ENCODE measurements around the gene INTS14.
"Not testable (repeated sequence)": the region's sequence is repeated elsewhere in the genome, so short reads cannot be mapped to it uniquely, and the experiment has no call there.

INTS14 gene

DNA sequence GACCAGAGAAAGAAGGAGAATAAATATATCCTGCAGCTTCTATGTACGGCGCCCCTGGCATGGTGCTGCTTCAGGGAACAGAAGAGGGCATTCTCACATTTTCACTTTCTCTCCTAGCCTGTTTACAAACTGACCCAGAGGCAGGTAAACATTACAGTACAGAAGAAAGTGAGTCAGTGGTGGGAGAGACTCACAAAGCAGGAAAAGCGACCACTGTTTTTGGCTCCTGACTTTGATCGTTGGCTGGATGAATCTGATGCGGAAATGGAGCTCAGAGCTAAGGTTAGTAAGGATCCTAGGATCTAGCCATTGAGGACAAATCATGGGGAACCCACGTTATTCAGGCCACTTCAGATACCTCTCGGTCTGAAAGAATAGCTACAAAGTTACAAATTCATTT, 54.3 kb downstream of the INTS14 start:
- H3K4me3 ChIP-seq (replicated peaks; ENCODE audit: insufficient read depth, low read length): no peak overlapping the region
- no peak overlapping the region for H3K27ac ChIP-seq (replicated peaks)
- no peak for TF ChIP-seq REST (IDR thresholded peaks at IDR 0.05; ENCODE audit: insufficient replicate concordance, low read depth)
- TF ChIP-seq CTCF (IDR thresholded peaks at IDR 0.05; ENCODE audit: insufficient read depth, low read length): no peak
- no peak for TF ChIP-seq POLR2AphosphoS5 (IDR thresholded peaks at IDR 0.05; ENCODE audit: low read depth)
- no peak for TF ChIP-seq GABPA (IDR thresholded peaks at IDR 0.05; ENCODE audit: low read depth)
- TF ChIP-seq SPI1 (IDR thresholded peaks at IDR 0.05; ENCODE audit: borderline replicate concordance, low read depth): no peak
- DNase-seq (ENCODE audit: low read depth in 1 of 2, low spot score in 1 of 2): no peak
- no peaks in the 10 kb centered on the region for H3K27me3 ChIP-seq (ENCODE audit: insufficient read depth, poor library complexity, severe bottlenecking)

- Histone ChIP-seq H3K27ac (replicated peaks) (no peak overlapping the region), H3K4me3 (replicated peaks; ENCODE audit: insufficient read depth, low read length) (no peak overlapping the region), H3K27me3 (ENCODE audit: insufficient read depth, poor library complexity, severe bottlenecking) (no peaks in the 10 kb centered on the region)
- no peak for TF ChIP-seq GABPA (IDR thresholded peaks at IDR 0.05; ENCODE audit: low read depth)
- TF ChIP-seq CTCF (IDR thresholded peaks at IDR 0.05; ENCODE audit: insufficient read depth, low read length): no peak
- DNase-seq (ENCODE audit: low read depth in 1 of 2, low spot score in 1 of 2): no peak
Measured at GRCh38 chr15:65553691-65554090, 57.2 kb downstream of the INTS14 start.

DNA sequence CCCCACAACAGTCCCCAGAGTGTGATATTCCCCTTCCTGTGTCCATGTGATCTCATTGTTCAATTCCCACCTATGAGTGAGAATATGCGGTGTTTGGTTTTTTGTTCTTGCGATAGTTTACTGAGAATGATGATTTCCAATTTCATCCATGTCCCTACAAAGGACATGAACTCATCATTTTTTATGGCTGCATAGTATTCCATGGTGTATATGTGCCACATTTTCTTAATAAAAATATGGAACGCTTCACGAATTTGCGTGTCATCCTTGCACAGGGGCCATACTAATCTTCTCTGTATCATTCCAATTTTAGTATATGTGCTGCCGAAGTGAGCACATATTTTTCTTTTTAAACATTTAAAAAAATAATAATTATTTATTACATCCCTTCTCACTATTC, 58.1 kb downstream of the INTS14 start:
- H3K4me3 ChIP-seq (replicated peaks; ENCODE audit: insufficient read depth, low read length); DNase-seq (ENCODE audit: low read depth in 1 of 2, low spot score in 1 of 2); H3K27ac ChIP-seq (replicated peaks); H3K27me3 ChIP-seq (ENCODE audit: insufficient read depth, poor library complexity, severe bottlenecking): not testable (repeated sequence)

GRCh38 chr15:65551183-65551582, 59.7 kb downstream of the INTS14 start:
- no peaks in the 10 kb centered on the region for H3K27me3 ChIP-seq (ENCODE audit: insufficient read depth, poor library complexity, severe bottlenecking)
- DNase-seq (ENCODE audit: low read depth in 1 of 2, low spot score in 1 of 2): no peak
- no peak overlapping the region for H3K4me3 ChIP-seq (replicated peaks; ENCODE audit: insufficient read depth, low read length)
- H3K27ac ChIP-seq (replicated peaks): no peak overlapping the region
- TF ChIP-seq CTCF (IDR thresholded peaks at IDR 0.05; ENCODE audit: insufficient read depth, low read length) (no peak), POLR2AphosphoS5 (IDR thresholded peaks at IDR 0.05; ENCODE audit: low read depth) (no peak), REST (IDR thresholded peaks at IDR 0.05; ENCODE audit: insufficient replicate concordance, low read depth) (no peak), GABPA (IDR thresholded peaks at IDR 0.05; ENCODE audit: low read depth) (no peak), SPI1 (IDR thresholded peaks at IDR 0.05; ENCODE audit: borderline replicate concordance, low read depth) (no peak)
